CD14-positive monocyte (primary cell): ENCODE data around the gene SMAD3. TPM values are rescaled to one million over a fixed set of nuclear protein-coding genes. Genes with fewer than 3 reads are reported as not detected.
A peak's percentile ranks its signal among the peaks of the same experiment; 100 is the strongest.

ENCODE experiments used
- DNase-seq, 3 donors: peaks; one replicate each; pipeline ENCODE4 v3.0.0-alpha.2; 2011 to 2022
- H2AFZ ChIP-seq: 2 replicates; pipeline ENCODE4 v1.6.0; 2012; ENCODE audit warnings: mild to moderate bottlenecking, low read depth, low read length, inconsistent platforms; ENCODE audit not compliant: insufficient read depth, poor library complexity, severe bottlenecking
- H3K27ac ChIP-seq, 2 donors: 1 replicate in 1 of 2; 2 replicates in 1 of 2; pipeline ENCODE4 v1.5.1; 2012 to 2013; ENCODE audit warnings: low read length in 2 of 2, control low read depth in 1 of 2, inconsistent platforms in 1 of 2, low read depth in 1 of 2, mild to moderate bottlenecking in 1 of 2
- H3K27me3 ChIP-seq, 2 donors: one replicate each; pipeline versions ENCODE4 v1.6.0 to v1.6.1; 2011 to 2013; ENCODE audit warnings: low read length in 2 of 2; ENCODE audit not compliant: control insufficient read depth in 2 of 2, insufficient read depth in 2 of 2
- H3K36me3 ChIP-seq, 2 donors: replicated peaks in 1 of 2; 1 replicate in 1 of 2; 2 replicates in 1 of 2; pipeline versions ENCODE4 v1.5.1 to v1.6.1; 2012 to 2013; ENCODE audit warnings: low read length in 2 of 2, control low read depth in 1 of 2, inconsistent platforms in 1 of 2, mild to moderate bottlenecking in 1 of 2; ENCODE audit not compliant: insufficient read depth in 2 of 2, control insufficient read depth in 1 of 2
- H3K4me1 ChIP-seq, 2 donors: 1 replicate in 1 of 2; 2 replicates in 1 of 2; pipeline versions ENCODE4 v1.5.1 to v1.6.1; 2012 to 2013; ENCODE audit warnings: low read length in 2 of 2, control low read depth in 1 of 2, inconsistent platforms in 1 of 2, mild to moderate bottlenecking in 1 of 2, moderate library complexity in 1 of 2; ENCODE audit not compliant: insufficient read depth in 2 of 2, control insufficient read depth in 1 of 2
- H3K4me2 ChIP-seq: replicated peaks from 2 replicates; pipeline ENCODE3; 2012; ENCODE audit warnings: low read length, moderate library complexity, mild to moderate bottlenecking; ENCODE audit not compliant: poor library complexity, severe bottlenecking; ENCODE audit errors: extremely low read depth
- H3K4me3 ChIP-seq, 3 experiments: fragments of 200-600 bp in 1 of 3; sonication (generic) in 1 of 3; replicated peaks in 1 of 3; 1 replicate in 2 of 3; 2 replicates in 1 of 3; pipeline ENCODE4 v1.5.1; 2011 to 2013; ENCODE audit warnings: low read length in 3 of 3, mild to moderate bottlenecking in 3 of 3, control low read depth in 2 of 3, low read depth in 2 of 3, inconsistent platforms in 1 of 3, moderate library complexity in 1 of 3
- H3K79me2 ChIP-seq: 2 replicates; pipeline ENCODE4 v1.6.0; 2012; ENCODE audit warnings: mild to moderate bottlenecking, control low read depth, inconsistent platforms, low read length, moderate library complexity; ENCODE audit not compliant: insufficient read depth
- H3K9ac ChIP-seq: 2 replicates; pipeline ENCODE4 v1.6.0; 2017; ENCODE audit warnings: low read length, mild to moderate bottlenecking; ENCODE audit not compliant: insufficient read depth, poor library complexity, severe bottlenecking
- H3K9me3 ChIP-seq, 2 donors: replicated peaks in 1 of 2; 1 replicate in 1 of 2; 2 replicates in 1 of 2; pipeline versions ENCODE4 v1.5.1 to v1.6.1; 2012 to 2013; ENCODE audit warnings: low read length in 2 of 2, control low read depth in 1 of 2; ENCODE audit not compliant: control insufficient read depth in 1 of 2, insufficient read depth in 1 of 2
- H4K20me1 ChIP-seq: 2 replicates; pipeline ENCODE4 v1.6.0; 2012; ENCODE audit warnings: mild to moderate bottlenecking, low read length, control low read depth, moderate library complexity; ENCODE audit not compliant: insufficient read depth
- H3K27ac Mint-ChIP-seq, 7 donors: one replicate each; pipeline ENCODE4 v1.8.0; 2020; ENCODE audit warnings: mild to moderate bottlenecking in 7 of 7, mixed read lengths in 7 of 7, moderate library complexity in 6 of 7, inconsistent platforms in 2 of 7
- H3K27me3 Mint-ChIP-seq, 3 donors: one replicate each; pipeline ENCODE4 v1.8.0; 2021 to 2022; ENCODE audit warnings: low read depth in 3 of 3, mild to moderate bottlenecking in 3 of 3, mixed read lengths in 3 of 3, moderate library complexity in 3 of 3, inconsistent platforms in 1 of 3
- H3K36me3 Mint-ChIP-seq, 2 donors: one replicate each; pipeline ENCODE4 v1.8.0; 2020; ENCODE audit warnings: mixed read lengths in 2 of 2, inconsistent platforms in 1 of 2, mild to moderate bottlenecking in 1 of 2
- H3K4me1 Mint-ChIP-seq: one replicate; pipeline ENCODE4 v1.8.0; 2020; ENCODE audit warnings: mild to moderate bottlenecking, mixed read lengths
- H3K4me3 Mint-ChIP-seq, 2 donors: one replicate each; pipeline ENCODE4 v1.8.0; 2020; ENCODE audit warnings: mild to moderate bottlenecking in 2 of 2, mixed read lengths in 2 of 2, moderate library complexity in 1 of 2
- H3K9me3 Mint-ChIP-seq, 7 donors: one replicate each; pipeline ENCODE4 v1.8.0; 2020 to 2022; ENCODE audit warnings: mixed read lengths in 7 of 7, mild to moderate bottlenecking in 6 of 7, moderate library complexity in 6 of 7, inconsistent platforms in 2 of 7
- CTCF ChIP-seq: fragments of 200-600 bp; IDR thresholded peaks from one replicate; pipeline ENCODE4 v1.8.0; 2022; ENCODE audit warnings: antibody characterized with exemption, mild to moderate bottlenecking
- WGBS: methylation state at CpG from one replicate; pipeline ENCODE4 v1.1.5; 2013; ENCODE audit warnings: missing lambda C conversion rate; ENCODE audit not compliant: insufficient coverage; 5-methylcytosine and 5-hydroxymethylcytosine counted together
- intact Hi-C, 2 donors: fragments of 100-400 bp; cut with micrococcal nuclease; formaldehyde crosslinking; loops; one replicate each; pipeline versions ENCODE4 v1.15.0 to v1.15.1; 2023
- polyA plus RNA-seq, 3 donors: library from polyadenylated mRNA; depleted of rRNA in 1 of 3; unstranded in 2 of 3; stranded (reverse) in 1 of 3; fragments of 300-500 nt in 2 of 3; fragments of >200 nt in 1 of 3; fragmentation: Illumina TruSeq in 2 of 3; gene quantifications; 1 replicate in 2 of 3; 2 replicates in 1 of 3; pipeline ENCODE4 v1.2.3, GENCODE V29; 2012 to 2021

SMAD3 gene
- polyA plus RNA-seq, 3 donors: 4.4 to 41.7 (median 5.4) TPM

- Mint-ChIP-seq H3K4me1 (peaks cover 97% of the 10 kb centered on the region), H3K27ac (peak overlapping the region; percentile 88 to 96 (median 95)), H3K4me3 (peak overlapping the region; percentile 56 to 58), H3K9me3 (no peaks in the 10 kb centered on the region), H3K36me3 (peaks cover 44 to 62% of the 10 kb centered on the region in 2 donors), H3K27me3 (peaks cover 0 to under 1% (median 0%) of the 10 kb centered on the region in 3 donors)
- DNase-seq: peak; percentile 95 to 97 (median 96)
- 3% methylated on average over 6 of the region's 10 CpGs for WGBS
- peak overlapping the region; percentile 37 for H3K4me2 ChIP-seq
- H3K9ac ChIP-seq: peak overlapping the region; percentile 49
- peaks cover 91 to 98% of the 10 kb centered on the region in 2 donors for H3K4me1 ChIP-seq
- TF ChIP-seq CTCF: peak; percentile 45
- intact Hi-C loops: loop anchor here (5.0 to 10.0 kb wide), 3 partner anchors 41 to 56 kb away; no protein-coding TSS in a partner anchor
- H4K20me1 ChIP-seq: peaks cover 39% of the 10 kb centered on the region
- H3K79me2 ChIP-seq: peaks cover 88% of the 10 kb centered on the region
- H3K9me3 ChIP-seq: no peaks in the 10 kb centered on the region
- H3K4me3 ChIP-seq: peak overlapping the region in 1 of 3 experiments; percentile 45
- peak overlapping the region; percentile 75 to 83 for H3K27ac ChIP-seq
- no peaks in the 10 kb centered on the region for H3K36me3 ChIP-seq
- H2AFZ ChIP-seq: no peak overlapping the region
- H3K27me3 ChIP-seq: no peaks in the 10 kb centered on the region
Measured at GRCh38 chr15:67080900-67081431, 15.6 kb downstream of the SMAD3 start.

- Histone ChIP-seq H3K4me2 (no peak overlapping the region), H2AFZ (no peak overlapping the region), H3K9ac (no peak overlapping the region), H3K36me3 (no peaks in the 10 kb centered on the region), H3K4me3 (no peak overlapping the region), H3K4me1 (peaks cover 91 to 98% of the 10 kb centered on the region in 2 donors), H3K27ac (peak overlapping the region in 1 of 2 donors; percentile 83), H3K27me3 (no peaks in the 10 kb centered on the region), H3K79me2 (peaks cover 88% of the 10 kb centered on the region), H3K9me3 (no peaks in the 10 kb centered on the region), H4K20me1 (peaks cover 29% of the 10 kb centered on the region)
- peaks cover 97% of the 10 kb centered on the region for H3K4me1 Mint-ChIP-seq
- peak overlapping the region in 5 of 7 donors; percentile 46 to 96 (median 70) for H3K27ac Mint-ChIP-seq
- peaks cover 40 to 64% of the 10 kb centered on the region in 2 donors for H3K36me3 Mint-ChIP-seq
- no CpG with 5 or more reads among the region's 3 CpGs for WGBS
- H3K9me3 Mint-ChIP-seq: no peaks in the 10 kb centered on the region
- no peak for DNase-seq
- H3K4me3 Mint-ChIP-seq: no peak overlapping the region
- intact Hi-C loops: loop anchor here (2.0 to 10.0 kb wide), 4 partner anchors 15 to 57 kb away; no protein-coding TSS in a partner anchor
- no peak for TF ChIP-seq CTCF
- peaks cover 0 to 1% (median 0%) of the 10 kb centered on the region in 3 donors for H3K27me3 Mint-ChIP-seq
Measured at GRCh38 chr15:67082007-67082536, 16.7 kb downstream of the SMAD3 start.
